ENCODE data around the gene SLC28A3.

SLC28A3 gene

DNA sequence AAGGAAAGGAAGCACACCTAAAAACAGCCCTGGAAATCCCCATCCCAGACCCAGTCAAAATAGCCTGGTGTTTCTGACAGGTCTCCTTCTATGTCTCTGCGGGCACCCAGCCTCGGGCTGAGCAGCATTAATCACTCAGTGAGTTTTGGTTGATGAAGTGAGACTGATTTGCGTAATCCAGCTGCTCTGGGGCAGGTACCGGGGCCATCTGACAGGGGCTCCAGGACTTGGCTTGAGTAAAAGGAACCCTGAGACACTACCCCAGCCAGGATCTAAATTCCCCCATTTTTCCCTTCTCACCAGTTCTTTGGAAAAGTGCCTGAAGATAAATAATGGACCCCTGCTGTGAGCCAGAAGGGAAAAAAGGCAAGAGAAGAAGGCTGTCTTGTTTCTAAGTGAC lies 596 bp downstream of the SLC28A3 start:
- DNase-seq (ENCODE audit: low spot score): no peak

DNA sequence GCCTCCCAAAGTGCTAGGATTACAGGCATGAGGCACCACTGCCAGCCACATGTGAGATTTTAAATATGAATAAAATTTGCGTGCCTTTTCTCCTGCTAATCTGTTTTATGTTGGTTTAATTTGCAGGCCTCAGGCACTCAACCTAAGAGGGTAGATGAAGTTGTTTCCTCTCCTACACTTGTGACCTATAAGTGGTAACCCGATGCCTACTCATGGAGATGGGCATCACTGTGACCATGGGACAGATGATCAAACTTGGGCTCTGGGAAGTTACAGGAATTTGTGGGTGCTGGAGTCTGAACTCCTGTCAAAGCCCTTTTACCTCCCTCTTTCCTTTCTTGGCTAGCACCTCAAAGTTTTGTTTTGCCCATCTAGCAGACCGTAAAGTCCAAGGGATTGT lies 1.1 kb downstream of the SLC28A3 start:
- DNase-seq (ENCODE audit: low spot score): no peak

DNA sequence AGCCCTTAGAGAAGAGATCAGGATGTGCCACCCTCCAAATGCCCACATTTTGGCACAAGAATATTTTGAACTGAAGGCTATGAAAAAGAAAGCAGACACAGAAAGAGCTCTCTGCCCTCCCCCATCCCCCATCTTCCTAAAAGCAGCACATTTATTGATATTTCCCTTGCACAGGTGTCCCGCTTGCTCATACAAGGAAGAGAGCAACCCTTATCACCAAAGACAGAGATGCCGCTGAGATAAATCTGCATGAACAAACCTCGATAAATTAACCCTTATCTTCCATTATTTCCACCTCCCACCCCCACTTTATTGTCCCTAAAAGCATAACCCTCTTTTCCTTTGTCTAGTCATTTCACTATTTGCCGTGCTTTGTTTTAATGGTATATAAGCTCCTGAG lies 1.8 kb downstream of the SLC28A3 start:
- no peak for DNase-seq (ENCODE audit: low spot score)

DNA sequence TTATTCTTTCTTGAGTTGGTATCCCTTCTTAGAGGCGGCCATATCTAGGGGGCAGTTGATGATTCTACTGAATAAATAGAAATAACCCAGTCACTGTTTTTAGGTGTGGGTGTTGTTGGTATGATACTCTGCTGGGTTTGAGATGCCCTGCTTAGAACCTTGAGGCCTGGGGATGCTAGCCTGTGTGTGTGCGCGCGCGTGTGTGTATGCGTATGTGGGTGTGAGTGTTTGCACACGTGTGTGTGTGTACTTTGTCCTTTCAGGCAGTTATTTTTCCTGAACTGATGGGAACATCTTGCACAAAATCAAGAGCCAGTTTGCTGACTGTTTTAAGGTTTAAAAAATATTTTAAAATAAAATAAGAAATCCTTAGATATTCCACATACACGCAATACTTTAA lies 3.3 kb downstream of the SLC28A3 start:
- no peak for DNase-seq (ENCODE audit: low spot score)

DNA sequence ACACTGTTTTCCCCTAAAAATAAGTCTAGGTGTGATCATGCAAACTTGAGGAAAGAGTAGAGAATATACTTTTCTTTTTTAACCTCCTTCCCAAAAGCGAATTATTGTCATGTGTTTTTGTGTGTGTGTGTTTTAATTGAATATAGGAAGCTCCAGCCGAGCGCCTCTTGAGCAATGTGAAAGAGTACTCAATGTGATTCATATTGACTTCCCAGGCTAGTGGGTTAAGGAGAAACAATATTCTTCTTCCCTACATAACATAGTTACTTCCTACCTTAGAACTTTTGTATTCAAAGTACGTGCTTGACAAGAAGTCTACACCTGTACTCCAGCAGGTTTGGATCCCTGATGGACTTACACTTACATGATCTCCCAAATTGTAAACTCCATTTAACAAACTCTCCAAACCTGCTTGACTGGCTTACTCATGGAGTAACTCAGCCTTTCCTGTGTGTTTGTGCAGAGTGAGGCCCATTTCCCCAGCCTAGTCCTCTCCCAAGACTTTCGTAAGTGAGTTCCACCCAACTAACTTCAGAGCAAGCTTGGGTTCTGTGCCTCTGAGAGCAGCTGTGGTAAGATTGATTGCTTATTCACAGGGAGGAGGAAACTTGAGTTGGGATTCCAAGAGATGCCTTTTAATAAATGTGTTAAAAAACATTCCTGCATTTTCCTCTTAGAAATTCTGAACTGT lies 9.3 kb downstream of the SLC28A3 start:
- DNase-seq (ENCODE audit: low spot score): no peak

DNA sequence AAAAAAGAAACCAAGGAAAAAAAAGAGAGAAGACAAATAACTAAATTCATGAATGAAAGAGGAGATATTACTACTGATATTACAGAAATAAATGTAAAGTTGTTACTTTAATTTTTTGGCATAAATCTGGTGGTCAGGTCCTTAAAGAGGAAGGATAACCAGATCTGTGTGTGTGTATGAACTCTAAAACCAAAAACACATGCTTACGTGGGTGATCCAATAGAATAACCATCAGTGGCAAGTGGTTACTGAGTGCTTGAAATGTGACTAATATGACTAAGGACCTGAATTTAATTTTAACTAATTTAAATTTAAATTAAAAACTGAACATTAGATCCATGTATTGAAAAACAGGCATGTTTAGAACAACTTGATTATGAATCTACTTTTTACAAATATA lies 10.3 kb downstream of the SLC28A3 start:
- no peak for DNase-seq (ENCODE audit: low spot score)

DNA sequence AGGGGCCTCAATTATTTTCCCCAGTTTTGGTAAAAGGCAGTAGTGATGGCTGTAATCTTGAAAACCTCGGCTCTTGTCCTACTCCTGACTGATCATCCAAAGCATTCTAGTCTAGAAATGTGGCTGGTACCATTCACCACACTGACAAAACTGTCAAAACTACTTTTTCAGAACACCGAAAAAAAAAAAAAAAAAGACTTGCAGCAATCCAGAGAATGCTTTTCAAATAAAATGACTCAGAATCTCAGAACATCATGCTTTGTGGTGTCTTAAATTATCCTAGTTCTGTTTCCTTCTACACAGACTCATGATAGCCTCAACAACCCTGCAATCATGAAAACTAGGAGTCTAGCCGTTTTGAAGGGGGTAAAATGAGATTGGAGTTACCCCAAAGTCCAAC lies 13.4 kb downstream of the SLC28A3 start:
- DNase-seq (ENCODE audit: low spot score): no peak

DNA sequence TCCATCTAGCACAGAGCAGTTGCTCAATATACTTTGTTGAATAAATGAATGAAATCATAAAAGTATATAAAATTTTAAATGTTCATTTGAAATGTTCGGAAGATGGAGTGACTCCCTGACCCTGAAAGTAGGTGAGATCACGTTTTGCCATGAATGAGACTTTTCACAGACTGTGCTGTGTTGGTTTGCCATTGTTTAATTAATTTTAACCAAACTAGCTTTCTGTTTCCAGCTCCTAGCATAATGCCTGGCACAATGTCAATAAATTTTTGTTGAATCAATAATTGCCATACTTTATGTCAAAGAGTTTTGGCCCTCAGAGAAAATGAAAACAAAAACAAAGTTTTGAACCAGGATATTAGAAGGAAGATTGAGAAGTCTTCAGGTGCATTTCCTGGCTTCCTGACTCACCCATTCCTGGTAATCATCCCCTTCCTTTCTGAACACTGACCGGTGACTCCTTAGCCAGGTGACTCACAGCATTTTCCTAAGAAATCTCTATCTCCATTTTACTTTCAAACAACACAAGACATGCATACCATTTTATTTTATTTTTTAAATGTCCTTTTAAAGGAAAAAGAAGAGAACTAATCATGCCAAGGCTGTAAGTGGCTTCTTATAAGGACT lies 15.1 kb downstream of the SLC28A3 start:
- DNase-seq (ENCODE audit: low spot score): no peak

DNA sequence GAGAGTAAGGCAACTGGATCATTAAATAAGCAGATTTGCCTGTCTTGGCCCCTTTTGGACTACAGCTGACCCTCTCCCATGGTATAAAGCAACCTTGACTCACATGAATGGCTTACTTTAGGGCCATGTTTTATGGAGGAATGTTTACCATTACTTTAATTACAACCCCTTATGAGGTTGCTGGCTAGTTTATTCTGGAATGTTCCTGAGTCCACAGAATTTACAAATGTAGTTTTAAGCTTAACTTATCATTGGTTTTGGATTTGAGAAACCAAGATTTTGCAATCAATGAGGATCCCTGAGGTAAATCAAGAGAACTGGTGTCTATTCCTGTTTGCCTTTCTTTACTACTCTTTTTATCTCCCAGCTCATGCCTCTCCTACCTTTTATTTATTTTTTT lies 15.7 kb downstream of the SLC28A3 start:
- DNase-seq (ENCODE audit: low spot score): no peak

DNA sequence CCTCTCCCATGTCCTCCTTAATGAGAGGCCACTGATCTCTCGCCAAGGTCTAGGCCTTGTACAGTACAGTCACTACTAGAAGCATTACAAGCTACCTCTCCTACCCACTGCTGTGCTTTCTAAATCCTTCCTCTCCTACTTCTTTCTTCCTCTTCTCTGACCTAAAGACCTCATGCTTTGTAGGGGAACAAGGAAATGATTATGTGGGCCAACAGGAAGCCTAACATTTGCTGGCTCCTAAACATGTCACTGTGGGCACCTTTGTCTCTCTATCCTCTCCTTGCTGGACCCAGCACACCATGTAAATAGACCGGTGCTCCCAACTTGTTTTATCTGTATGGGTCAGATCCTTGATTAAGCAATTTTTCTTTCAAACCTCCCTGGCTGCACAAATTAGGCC lies 16.7 kb downstream of the SLC28A3 start:
- no peak for DNase-seq (ENCODE audit: low spot score)

DNA sequence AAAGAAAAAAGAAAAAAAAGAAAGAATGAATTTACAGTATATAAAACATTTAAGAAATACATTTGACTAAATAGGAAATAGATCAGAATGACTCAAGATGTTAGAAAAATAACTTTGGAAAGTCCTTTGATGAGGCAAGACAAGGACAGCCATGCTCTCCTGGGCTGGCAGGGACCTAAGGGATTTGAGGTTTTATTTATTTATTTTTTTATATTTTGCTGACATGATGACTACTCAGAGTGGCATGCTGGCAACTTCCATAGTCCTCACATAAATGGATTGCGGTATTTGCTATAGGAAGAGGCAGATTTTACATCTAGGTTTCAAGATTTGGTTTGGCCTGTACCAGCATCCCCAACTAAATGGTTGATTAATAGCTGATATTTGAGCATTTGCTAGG lies 17.7 kb downstream of the SLC28A3 start:
- no peak for DNase-seq (ENCODE audit: low spot score)

DNA sequence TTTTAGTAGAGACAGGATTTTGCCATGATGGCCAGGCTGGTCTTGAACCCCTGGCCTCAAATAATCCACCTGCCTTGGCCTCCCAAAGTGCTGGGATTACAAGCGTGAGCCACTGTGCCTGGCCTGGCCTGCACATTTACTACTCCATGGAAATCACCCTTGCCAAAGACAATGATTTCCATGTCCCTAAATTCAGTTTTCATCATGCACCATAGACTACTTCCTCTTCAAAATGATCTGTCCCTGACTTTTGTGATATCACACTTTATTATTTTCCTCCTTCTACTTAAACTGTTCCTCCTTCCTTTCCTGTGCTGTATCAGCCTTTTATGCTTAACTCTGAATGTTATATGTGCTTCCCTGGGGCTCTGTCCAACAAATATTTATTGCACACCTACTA lies 20.3 kb downstream of the SLC28A3 start:
- no peak for DNase-seq (ENCODE audit: low spot score)

DNA sequence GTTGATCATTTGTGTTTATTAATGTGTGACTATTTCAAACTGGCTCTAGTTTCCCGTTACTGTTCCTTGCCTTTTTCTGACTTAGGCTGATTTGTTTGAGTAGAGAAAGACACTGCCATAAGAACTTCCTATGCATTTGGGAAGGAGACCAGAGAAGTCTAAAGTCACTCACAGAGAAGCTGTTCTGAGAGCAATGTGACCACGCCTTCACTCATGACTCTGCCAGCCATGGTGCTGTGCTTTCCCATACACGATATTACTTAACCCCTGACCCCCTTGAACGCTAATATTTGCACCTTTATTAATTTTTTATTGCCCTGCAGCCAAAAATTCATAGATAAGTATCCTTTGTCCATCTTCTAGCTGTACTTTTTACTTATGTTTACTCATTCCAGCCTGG lies 20.9 kb downstream of the SLC28A3 start:
- DNase-seq (ENCODE audit: low spot score): no peak

DNA sequence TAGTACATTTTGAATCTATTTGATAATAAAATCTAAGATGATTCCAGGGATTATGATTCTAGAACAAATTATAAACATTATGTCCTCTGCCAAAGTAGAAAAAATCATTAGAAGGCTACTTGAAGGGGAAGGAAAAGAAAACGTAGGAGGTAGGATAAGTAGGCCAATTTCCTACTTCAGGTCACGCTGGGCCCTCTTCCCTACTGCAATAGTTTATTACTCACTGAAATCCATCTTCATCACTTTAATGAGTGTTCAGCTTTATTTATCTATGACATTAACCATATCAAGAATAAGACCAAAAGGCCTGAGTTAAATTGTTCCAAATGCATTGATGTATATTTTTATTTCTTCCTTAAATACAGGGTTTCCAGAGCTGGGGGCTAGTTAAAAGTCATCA lies 21.6 kb downstream of the SLC28A3 start:
- no peak for DNase-seq (ENCODE audit: low spot score)

DNA sequence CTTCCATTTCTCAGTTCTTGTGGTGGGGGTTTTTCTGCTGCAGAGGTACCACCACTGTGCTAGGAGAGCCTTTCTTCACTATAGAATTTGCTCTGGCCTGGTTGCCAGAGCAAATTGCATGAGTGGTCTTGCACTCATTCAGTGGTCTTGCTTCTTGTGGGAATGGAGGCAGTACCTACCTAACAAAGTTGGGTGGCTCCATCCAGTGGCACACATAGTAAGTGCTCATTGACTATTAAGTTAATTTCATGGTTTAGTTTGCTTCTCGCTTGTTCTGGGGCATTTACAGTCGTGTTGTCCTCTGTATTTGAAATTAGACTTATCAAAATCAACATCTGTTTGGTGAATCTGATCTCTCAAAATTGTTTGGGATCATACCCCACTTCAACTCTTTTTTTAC lies 23.0 kb downstream of the SLC28A3 start:
- no peak for DNase-seq (ENCODE audit: low spot score)

DNA sequence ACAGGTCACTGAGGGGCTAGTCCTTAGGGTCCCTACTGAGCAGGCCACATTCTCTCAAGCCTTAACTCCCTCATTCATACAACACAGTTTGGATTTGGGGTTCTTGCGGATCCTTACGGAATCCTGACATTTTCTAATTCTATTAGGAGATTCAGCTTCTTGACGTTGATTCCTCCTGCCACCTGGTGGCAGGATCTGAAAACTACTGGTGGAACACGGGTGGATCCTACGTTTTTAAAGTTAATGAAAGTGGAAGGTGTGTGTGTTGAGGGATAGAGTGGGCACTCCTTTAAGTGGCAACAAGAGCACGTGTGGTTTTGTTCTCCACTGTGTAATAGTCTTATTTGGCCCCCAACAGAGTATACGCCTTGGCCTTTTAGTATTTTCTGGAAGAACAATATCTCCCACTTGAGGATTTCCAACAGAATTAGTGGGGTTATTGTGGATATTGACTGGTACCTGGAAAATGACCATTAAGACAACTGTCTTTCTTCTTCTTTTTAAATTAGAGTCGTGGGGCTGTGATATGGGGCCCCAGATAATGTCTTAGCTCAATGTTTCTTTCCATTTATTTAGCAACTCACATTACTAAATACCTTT lies 25.2 kb downstream of the SLC28A3 start:
- DNase-seq (ENCODE audit: low spot score): peak; percentile 50

DNA sequence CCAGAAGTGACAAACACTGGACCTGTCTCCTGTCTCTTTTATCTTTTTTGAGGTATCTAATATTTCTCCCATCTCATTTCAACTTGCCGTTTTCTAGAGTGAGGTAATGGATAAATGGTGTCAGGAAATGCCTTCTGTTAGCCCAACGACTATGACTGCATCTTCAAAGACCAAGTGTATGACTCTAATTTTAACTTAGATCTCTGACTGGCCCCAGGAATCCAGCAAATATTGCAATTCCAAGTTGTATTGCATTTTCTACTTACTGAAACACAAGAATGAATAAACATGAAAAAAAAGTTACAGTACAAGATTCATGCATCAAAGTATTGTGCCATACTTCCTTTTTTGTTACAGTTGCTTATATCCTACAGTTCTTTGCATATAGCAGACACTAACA lies 26.3 kb downstream of the SLC28A3 start:
- DNase-seq (ENCODE audit: low spot score): no peak

DNA sequence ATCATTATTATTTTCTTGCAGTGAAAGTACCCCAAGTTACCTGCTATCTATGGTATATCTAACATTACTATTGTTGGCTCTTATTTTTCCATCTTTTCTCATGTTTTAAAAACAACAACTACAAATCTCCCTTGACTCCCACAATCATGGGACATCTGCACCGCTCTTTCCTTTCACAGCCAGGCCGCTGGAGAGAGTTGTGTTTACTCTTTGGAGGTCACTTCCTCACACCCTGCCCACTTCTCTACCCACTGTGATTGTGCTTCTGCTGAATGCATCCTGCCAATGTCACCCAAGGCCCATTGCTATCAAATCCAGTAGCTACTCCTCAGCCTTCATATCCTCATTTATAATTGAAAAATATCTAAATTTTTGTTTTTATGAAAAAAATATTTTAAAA lies 29.7 kb downstream of the SLC28A3 start:
- no peak for DNase-seq (ENCODE audit: low spot score)

DNA sequence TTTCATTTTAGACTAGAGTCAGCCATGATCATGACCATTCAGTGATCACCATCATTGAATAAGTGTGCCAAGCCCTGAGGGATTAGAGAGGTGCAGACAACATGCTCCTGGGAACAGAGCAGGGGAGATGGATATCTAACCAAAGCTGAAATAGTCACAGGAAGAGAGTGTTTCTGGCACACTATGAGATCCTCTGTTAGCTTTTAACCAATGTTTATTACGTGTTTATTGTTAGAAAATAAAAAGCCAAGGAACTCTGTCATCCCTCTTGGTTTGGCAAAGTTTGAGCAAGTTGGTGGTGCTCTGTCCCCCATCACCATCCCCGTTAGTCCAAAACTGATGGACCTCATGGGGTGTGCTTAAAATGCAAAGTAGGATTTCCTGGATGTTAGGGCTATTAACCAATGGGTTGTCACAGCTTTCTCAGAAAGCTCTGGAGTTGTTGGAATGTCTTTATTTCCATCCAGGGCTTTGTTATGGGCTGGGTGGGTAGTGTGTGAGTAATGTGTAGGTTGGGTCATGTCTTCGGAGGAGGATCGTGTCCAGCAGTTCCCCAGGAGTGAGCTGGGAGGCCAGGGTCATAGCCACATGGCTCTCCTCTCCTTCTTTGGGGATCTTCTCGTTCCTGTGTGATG lies 34.9 kb downstream of the SLC28A3 start:
- no peak for DNase-seq (ENCODE audit: low spot score)

DNA sequence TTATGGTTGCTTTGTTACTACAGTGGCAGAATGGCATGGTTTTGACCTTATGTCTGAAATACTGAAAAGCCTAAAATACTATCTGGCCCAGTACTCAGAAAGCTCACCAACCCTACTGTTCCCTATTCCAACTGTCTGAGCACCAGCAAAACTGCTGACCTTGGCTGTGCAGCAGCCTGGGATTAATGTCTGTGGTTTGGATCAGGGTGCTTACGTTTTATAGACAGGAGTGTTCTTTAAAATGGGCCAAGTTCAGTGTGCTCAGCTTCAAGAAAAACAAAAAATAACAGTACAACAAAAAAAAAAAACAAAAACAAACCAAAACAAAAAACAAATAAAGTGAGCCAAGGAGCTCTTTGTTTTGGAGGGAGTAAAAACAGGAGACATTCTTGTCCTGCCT lies 36.4 kb downstream of the SLC28A3 start:
- DNase-seq (ENCODE audit: low spot score): no peak

DNA sequence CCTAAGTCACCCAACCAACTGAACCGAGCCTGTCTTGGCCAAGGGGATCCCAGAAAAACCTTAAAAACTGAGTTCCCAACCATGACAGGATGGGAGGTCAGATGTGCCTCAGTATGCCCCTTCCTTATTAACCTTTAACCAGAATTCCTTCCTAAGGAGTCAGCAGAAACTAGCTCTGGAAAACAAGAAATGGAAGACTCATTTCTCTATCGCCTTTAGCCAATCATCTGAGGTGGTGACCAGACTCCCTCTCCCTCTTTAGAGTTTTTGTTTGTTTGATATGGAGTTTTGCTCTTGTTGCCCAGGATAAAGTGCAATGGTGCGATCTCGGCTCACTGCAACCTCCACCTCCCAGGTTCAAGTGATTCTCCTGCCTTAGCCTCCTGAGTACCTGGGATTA lies 37.5 kb downstream of the SLC28A3 start:
- DNase-seq (ENCODE audit: low spot score): no peak

DNA sequence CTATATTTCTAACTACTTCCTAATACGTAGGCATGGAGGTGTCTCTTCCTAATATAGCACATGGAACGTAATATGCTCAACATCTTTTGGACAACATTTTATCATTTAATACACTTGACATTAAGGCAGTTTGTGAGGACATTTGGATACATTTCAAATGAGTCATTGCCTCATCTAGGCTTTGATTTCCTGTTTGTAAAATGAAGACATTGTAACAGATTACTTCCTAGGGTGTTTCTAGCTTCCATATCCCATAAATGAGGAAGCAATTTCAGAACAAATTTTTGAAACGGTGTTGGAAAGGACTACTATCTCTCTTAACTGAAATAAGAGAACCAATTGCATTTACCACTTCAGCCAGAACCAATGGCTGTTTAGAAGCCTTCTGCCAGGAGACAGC lies 38.7 kb downstream of the SLC28A3 start:
- no peak for DNase-seq (ENCODE audit: low spot score)

DNA sequence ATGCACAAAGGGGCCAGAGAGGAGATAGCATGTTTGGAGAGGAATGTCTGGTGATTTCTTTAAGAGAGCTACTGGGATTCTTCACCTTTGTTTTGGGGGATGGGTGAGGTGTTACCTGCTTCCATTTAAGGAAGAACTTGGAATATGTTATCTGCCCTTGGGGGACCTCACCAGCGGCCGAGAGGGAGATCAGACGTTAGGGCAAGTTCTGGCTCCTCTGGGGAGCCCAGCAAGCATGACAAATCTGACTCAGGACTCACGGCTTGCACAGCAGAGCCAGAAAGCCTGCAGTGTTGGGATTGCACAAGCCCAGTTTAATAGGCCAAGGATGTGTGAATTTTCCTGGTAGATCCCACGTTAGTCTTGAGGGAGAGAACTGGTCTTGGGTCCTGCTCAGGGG lies 40.3 kb downstream of the SLC28A3 start:
- DNase-seq (ENCODE audit: low spot score): no peak
